Trophoblast cell (in vitro differentiated cells and primary cell): ENCODE data around the gene ADCK2.
A peak's percentile ranks its signal among the peaks of the same experiment; 100 is the strongest.

Experiments
- DNase-seq, 2 donors: peaks; one replicate each; pipeline ENCODE4 v3.0.0-alpha.2; 2016
- H2AFZ ChIP-seq: 2 replicates; pipeline ENCODE4 v1.6.1; 2013; ENCODE audit warnings: low read length, moderate library complexity, mild to moderate bottlenecking; ENCODE audit not compliant: insufficient read depth, poor library complexity
- H2AK5ac ChIP-seq: 2 replicates; pipeline ENCODE4 v1.6.1; 2013; ENCODE audit warnings: mild to moderate bottlenecking, low read length
- H2BK120ac ChIP-seq: 2 replicates; pipeline ENCODE4 v1.6.1; 2013; ENCODE audit warnings: low read length, mild to moderate bottlenecking, moderate library complexity; ENCODE audit not compliant: insufficient read depth, poor library complexity
- H2BK12ac ChIP-seq: 2 replicates; pipeline ENCODE4 v1.6.1; 2013; ENCODE audit warnings: mild to moderate bottlenecking, low read length, moderate library complexity
- H2BK5ac ChIP-seq: 2 replicates; pipeline ENCODE4 v1.6.1; 2013; ENCODE audit warnings: low read length, low read depth, moderate library complexity, mild to moderate bottlenecking; ENCODE audit not compliant: poor library complexity
- H3K14ac ChIP-seq: 2 replicates; pipeline ENCODE4 v1.6.1; 2013; ENCODE audit warnings: mild to moderate bottlenecking, low read length
- H3K18ac ChIP-seq: 2 replicates; pipeline ENCODE4 v1.6.1; 2013; ENCODE audit warnings: mild to moderate bottlenecking, low read length
- H3K23ac ChIP-seq: 2 replicates; pipeline ENCODE4 v1.6.1; 2013; ENCODE audit warnings: low read length
- H3K27ac ChIP-seq: 2 replicates; pipeline ENCODE4 v1.5.1; 2013; ENCODE audit warnings: low read depth, mild to moderate bottlenecking, inconsistent platforms, low read length, moderate library complexity
- H3K27me3 ChIP-seq: 2 replicates; pipeline ENCODE4 v1.6.1; 2013; ENCODE audit warnings: inconsistent platforms, mild to moderate bottlenecking, low read length, moderate library complexity; ENCODE audit not compliant: insufficient read depth
- H3K36me3 ChIP-seq, 2 experiments: 1 replicate in 1 of 2; 2 replicates in 1 of 2; pipeline ENCODE4 v1.6.1; 2013; ENCODE audit warnings: low read length in 2 of 2, mild to moderate bottlenecking in 2 of 2, moderate library complexity in 1 of 2; ENCODE audit not compliant: insufficient read depth in 2 of 2, control insufficient read depth in 1 of 2
- H3K4ac ChIP-seq: 2 replicates; pipeline ENCODE4 v1.6.1; 2013; ENCODE audit warnings: low read depth, mild to moderate bottlenecking, low read length, moderate library complexity
- H3K4me1 ChIP-seq, 2 experiments: 1 replicate in 1 of 2; 2 replicates in 1 of 2; pipeline ENCODE4 v1.6.1; 2013; ENCODE audit warnings: low read length in 2 of 2, mild to moderate bottlenecking in 2 of 2, moderate library complexity in 1 of 2; ENCODE audit not compliant: insufficient read depth in 2 of 2, control insufficient read depth in 1 of 2
- H3K4me2 ChIP-seq: 2 replicates; pipeline ENCODE4 v1.6.1; 2013; ENCODE audit warnings: inconsistent platforms, mild to moderate bottlenecking, low read length, moderate library complexity
- H3K4me3 ChIP-seq: 2 replicates; pipeline ENCODE4 v1.5.1; 2013; ENCODE audit warnings: mild to moderate bottlenecking, low read depth, low read length, inconsistent platforms
- H3K79me1 ChIP-seq: one replicate; pipeline ENCODE4 v1.6.1; 2013; ENCODE audit warnings: low read length
- H3K79me2 ChIP-seq: 2 replicates; pipeline ENCODE4 v1.6.1; 2013; ENCODE audit warnings: low read length, mild to moderate bottlenecking; ENCODE audit not compliant: control insufficient read depth, insufficient read depth, poor library complexity
- H3K9ac ChIP-seq: 2 replicates; pipeline ENCODE4 v1.6.1; 2013; ENCODE audit warnings: mild to moderate bottlenecking, low read length
- H3K9me3 ChIP-seq: 2 replicates; pipeline ENCODE4 v1.6.1; 2013; ENCODE audit warnings: low read depth, mild to moderate bottlenecking, control low read depth, inconsistent platforms, low read length; ENCODE audit not compliant: insufficient read depth
- H4K12ac ChIP-seq: 2 replicates; pipeline ENCODE4 v1.6.1; 2013; ENCODE audit warnings: low read depth, mild to moderate bottlenecking, low read length, moderate library complexity
- H4K8ac ChIP-seq: 2 replicates; pipeline ENCODE4 v1.6.1; 2013; ENCODE audit warnings: low read depth, mild to moderate bottlenecking, low read length, moderate library complexity
- H4K91ac ChIP-seq: one replicate; pipeline ENCODE4 v1.6.1; 2013; ENCODE audit warnings: low read depth, mild to moderate bottlenecking, low read length, moderate library complexity
- WGBS: extraction: QIAGEN DNeasy Blood & Tissue Kit; methylation state at CpG from one replicate; pipeline ENCODE4 v1.1.7; 2013; ENCODE audit warnings: missing lambda C conversion rate; ENCODE audit not compliant: insufficient read length, insufficient coverage; ENCODE audit errors: extremely low coverage; 5-methylcytosine and 5-hydroxymethylcytosine counted together

The ADCK2 gene

DNA sequence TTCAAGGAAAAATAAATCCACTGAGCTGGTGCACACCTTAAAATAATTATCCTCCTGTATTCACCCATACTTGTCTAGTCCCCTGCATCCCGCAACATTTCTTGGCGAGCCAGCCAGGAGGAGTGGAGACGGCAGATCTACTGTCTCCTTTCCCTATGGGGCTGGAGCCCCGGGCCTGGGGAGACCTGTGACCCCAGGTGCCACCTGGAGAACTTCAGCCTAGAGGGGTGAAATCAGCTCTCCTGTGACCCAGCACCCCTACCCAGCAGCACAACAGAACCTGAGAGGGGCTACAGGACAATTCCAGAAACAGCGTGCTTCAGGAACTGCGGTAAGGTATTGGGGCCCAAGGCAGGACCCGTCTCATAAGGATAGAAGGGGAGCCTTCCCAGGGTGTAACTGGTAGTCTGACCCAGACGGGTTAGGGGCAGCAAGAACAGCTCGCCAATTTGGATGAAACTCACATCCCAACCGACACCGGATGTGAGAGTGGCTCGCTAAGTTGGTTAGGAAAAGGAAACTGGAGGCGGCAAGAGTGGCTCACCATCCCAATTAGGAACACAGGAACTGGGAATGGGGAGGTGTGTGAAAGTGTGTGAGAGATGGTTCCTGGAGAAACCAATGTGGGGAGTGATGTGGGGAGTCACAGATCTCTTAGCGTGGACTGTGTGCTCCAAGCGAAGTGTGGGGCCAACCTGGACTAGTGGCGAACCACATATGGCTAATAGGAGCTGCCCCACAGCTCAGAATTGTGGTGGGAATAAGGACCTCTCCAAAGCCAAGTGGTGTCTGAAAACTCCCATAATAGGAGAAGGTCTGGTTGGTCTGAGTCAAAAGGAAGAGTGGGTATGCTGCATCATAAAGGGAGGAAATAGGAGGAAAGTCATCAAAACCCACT, 17.0 kb upstream of the ADCK2 start:
- no CpG with 5 or more reads among the region's 16 CpGs for WGBS
- Histone ChIP-seq H3K4ac (peak overlapping the region; percentile 8), H2AK5ac (peak overlapping the region; percentile 44), H2BK120ac (peak overlapping the region; percentile 4), H3K9me3 (no peaks in the 10 kb centered on the region), H3K79me1 (peaks cover 3% of the 10 kb centered on the region), H3K27ac (peak overlapping the region; percentile 30), H3K36me3 (no peaks in the 10 kb centered on the region), H4K12ac (no peak overlapping the region), H3K27me3 (no peaks in the 10 kb centered on the region), H2BK5ac (peak overlapping the region; percentile 19), H2AFZ (no peak overlapping the region), H3K18ac (no peak overlapping the region), H3K23ac (no peak overlapping the region), H3K4me2 (no peak overlapping the region), H3K79me2 (no peaks in the 10 kb centered on the region), H2BK12ac (peak overlapping the region; percentile 19), H4K91ac (peak overlapping the region; percentile 45), H3K4me3 (no peak overlapping the region), H4K8ac (no peak overlapping the region), H3K9ac (no peak overlapping the region), H3K14ac (no peak overlapping the region), H3K4me1 (peaks cover 9 to 13% of the 10 kb centered on the region in 2 experiments)
- DNase-seq: no peak

DNA sequence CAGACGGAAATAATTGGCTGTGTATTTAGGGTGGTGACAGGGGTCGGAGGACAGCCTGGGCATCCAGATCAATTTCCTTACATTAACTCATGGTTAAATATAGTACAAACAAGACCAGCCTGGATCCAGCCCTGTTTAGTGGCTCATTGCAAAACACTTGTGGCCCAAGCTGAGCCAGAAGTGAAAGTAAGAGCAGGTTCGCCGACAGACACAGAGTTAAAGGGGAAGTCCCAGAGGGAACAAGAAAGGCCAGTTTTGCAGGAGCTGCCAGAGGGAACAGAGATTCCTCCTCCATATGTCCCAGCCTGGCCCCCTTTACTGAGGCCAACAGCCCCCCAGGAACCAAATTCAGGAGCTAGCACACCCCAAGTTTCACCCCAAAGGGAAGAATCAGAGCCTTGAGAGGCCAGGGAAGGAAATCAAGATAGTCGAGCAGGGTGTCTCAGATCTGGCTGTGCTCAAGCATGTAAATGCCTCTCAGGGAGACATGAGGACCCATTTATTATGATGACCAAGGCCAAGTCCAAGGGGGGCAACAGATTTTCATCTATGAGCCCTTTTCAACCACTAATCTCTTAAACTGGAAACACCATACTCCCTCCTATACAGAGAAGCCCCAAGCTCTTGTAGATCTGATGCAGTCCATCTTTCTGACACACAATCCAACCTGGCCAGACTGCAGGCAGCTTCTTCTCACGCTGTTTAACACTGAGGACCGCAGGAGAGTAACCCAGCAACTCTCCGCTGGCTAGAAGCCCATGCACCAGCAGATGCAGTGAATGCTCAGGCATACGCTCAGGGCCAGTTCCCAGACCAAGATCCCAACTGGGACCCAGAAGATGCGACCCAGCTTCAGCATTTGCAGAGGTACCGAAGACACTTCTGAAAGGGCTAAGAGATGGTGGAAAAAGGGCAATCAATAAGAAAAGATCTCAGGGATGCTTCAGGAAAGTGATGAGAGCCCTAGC, 15.9 kb upstream of the ADCK2 start:
- H4K12ac ChIP-seq: no peak overlapping the region
- H3K27ac ChIP-seq: peak overlapping the region; percentile 30
- peak overlapping the region; percentile 64 for H2AFZ ChIP-seq
- H3K79me2 ChIP-seq: no peaks in the 10 kb centered on the region
- H3K18ac ChIP-seq: peak overlapping the region; percentile 47
- peak overlapping the region; percentile 29 for H3K4me2 ChIP-seq
- H2AK5ac ChIP-seq: no peak overlapping the region
- peak overlapping the region; percentile 82 for H2BK5ac ChIP-seq
- peaks cover 3% of the 10 kb centered on the region for H3K79me1 ChIP-seq
- no peaks in the 10 kb centered on the region for H3K27me3 ChIP-seq
- H4K8ac ChIP-seq: peak overlapping the region; percentile 80
- no peak overlapping the region for H3K23ac ChIP-seq
- peak overlapping the region; percentile 26 for H3K14ac ChIP-seq
- no peak overlapping the region for H3K9ac ChIP-seq
- H2BK12ac ChIP-seq: peak overlapping the region; percentile 23
- H3K4ac ChIP-seq: no peak overlapping the region
- no peaks in the 10 kb centered on the region for H3K9me3 ChIP-seq
- H3K4me1 ChIP-seq: peaks cover 9 to 10% of the 10 kb centered on the region in 2 experiments
- WGBS: no CpG with 5 or more reads among the region's 11 CpGs
- peak overlapping the region; percentile 72 for H4K91ac ChIP-seq
- DNase-seq: peak; percentile 81 to 87
- H3K4me3 ChIP-seq: no peak overlapping the region
- no peaks in the 10 kb centered on the region for H3K36me3 ChIP-seq
- peak overlapping the region; percentile 82 for H2BK120ac ChIP-seq

DNA sequence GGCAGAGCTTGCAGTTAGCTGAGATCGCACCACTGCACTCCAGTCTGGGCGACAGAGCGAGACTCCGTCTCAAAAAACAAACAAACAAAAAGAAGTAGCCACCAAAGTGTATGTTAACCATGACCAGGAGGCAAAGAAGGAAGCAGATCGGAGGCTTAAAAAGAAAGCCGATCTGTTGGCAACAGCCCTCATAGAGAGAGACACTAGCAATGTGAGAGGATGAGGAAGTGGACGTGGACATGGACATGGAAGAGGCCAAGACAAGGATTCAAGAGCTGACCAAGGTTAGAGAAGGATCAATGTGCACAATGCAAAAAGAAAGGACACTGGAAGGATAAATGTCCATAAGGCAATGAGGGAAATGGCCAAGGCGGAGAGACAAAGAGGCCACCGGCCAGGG, 14.9 kb upstream of the ADCK2 start:
- no peak for DNase-seq
- no peak overlapping the region for H2BK12ac ChIP-seq
- H3K4me1 ChIP-seq: peaks cover 9 to 10% of the 10 kb centered on the region in 2 experiments
- no peak overlapping the region for H4K91ac ChIP-seq
- no peak overlapping the region for H2BK5ac ChIP-seq
- H3K27me3 ChIP-seq: no peaks in the 10 kb centered on the region
- no peak overlapping the region for H3K14ac ChIP-seq
- H3K9ac ChIP-seq: no peak overlapping the region
- no peak overlapping the region for H2AK5ac ChIP-seq
- H2BK120ac ChIP-seq: no peak overlapping the region
- no peak overlapping the region for H3K4me3 ChIP-seq
- H3K79me2 ChIP-seq: no peaks in the 10 kb centered on the region
- H4K8ac ChIP-seq: no peak overlapping the region
- H3K27ac ChIP-seq: no peak overlapping the region
- no peak overlapping the region for H2AFZ ChIP-seq
- no peak overlapping the region for H4K12ac ChIP-seq
- H3K9me3 ChIP-seq: no peaks in the 10 kb centered on the region
- no CpG with 5 or more reads among the region's 9 CpGs for WGBS
- no peaks in the 10 kb centered on the region for H3K36me3 ChIP-seq
- no peak overlapping the region for H3K18ac ChIP-seq
- no peak overlapping the region for H3K4ac ChIP-seq
- H3K4me2 ChIP-seq: no peak overlapping the region
- H3K79me1 ChIP-seq: peaks cover 3% of the 10 kb centered on the region
- H3K23ac ChIP-seq: no peak overlapping the region

DNA sequence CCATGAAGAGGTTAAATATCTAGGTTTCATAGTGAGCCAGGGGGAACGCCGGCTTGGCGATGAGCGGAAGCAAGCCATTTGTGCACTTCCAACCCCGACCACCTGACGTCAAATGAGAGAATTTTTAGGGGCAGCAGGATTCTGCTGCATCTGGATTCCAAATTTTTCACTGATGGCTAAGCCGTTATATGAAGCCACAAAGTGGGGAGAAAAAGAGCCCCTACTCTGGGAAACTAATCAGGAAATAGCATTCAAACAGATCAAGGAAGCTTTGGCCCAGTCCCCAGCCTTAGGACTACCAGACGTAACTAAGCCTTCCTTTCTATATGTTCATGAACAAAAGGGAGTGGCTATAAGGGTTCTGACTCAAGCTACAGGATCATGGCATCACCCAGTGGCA, 12.9 kb upstream of the ADCK2 start:
- Histone ChIP-seq H2BK120ac (no peak overlapping the region), H3K79me1 (peaks cover 3% of the 10 kb centered on the region), H4K8ac (no peak overlapping the region), H3K23ac (no peak overlapping the region), H2AK5ac (no peak overlapping the region), H3K9ac (no peak overlapping the region), H3K4me2 (no peak overlapping the region), H3K18ac (no peak overlapping the region), H3K27ac (no peak overlapping the region), H3K4me3 (no peak overlapping the region), H2AFZ (no peak overlapping the region), H3K9me3 (no peaks in the 10 kb centered on the region), H3K4ac (no peak overlapping the region), H4K91ac (no peak overlapping the region), H3K14ac (no peak overlapping the region), H4K12ac (no peak overlapping the region), H2BK5ac (no peak overlapping the region), H3K79me2 (no peaks in the 10 kb centered on the region), H3K27me3 (no peaks in the 10 kb centered on the region), H2BK12ac (no peak overlapping the region), H3K36me3 (no peaks in the 10 kb centered on the region), H3K4me1 (peaks cover 9 to 10% of the 10 kb centered on the region in 2 experiments)
- no CpG with 5 or more reads among the region's 8 CpGs for WGBS
- DNase-seq: no peak
